CD14-positive monocyte (primary cell): ENCODE data around the gene ESRP2. TPM values are rescaled to one million over a fixed set of nuclear protein-coding genes. Genes with fewer than 3 reads are reported as not detected.

Source experiments
- DNase-seq, 3 donors: peaks; one replicate each; pipeline ENCODE4 v3.0.0-alpha.2; 2011 to 2022
- H2AFZ ChIP-seq: 2 replicates; pipeline ENCODE4 v1.6.0; 2012; ENCODE audit warnings: mild to moderate bottlenecking, low read depth, low read length, inconsistent platforms; ENCODE audit not compliant: insufficient read depth, poor library complexity, severe bottlenecking
- H3K27ac ChIP-seq, 2 donors: 1 replicate in 1 of 2; 2 replicates in 1 of 2; pipeline ENCODE4 v1.5.1; 2012 to 2013; ENCODE audit warnings: low read length in 2 of 2, control low read depth in 1 of 2, inconsistent platforms in 1 of 2, low read depth in 1 of 2, mild to moderate bottlenecking in 1 of 2
- H3K27me3 ChIP-seq, 2 donors: one replicate each; pipeline versions ENCODE4 v1.6.0 to v1.6.1; 2011 to 2013; ENCODE audit warnings: low read length in 2 of 2; ENCODE audit not compliant: control insufficient read depth in 2 of 2, insufficient read depth in 2 of 2
- H3K36me3 ChIP-seq, 2 donors: replicated peaks in 1 of 2; 1 replicate in 1 of 2; 2 replicates in 1 of 2; pipeline versions ENCODE4 v1.5.1 to v1.6.1; 2012 to 2013; ENCODE audit warnings: low read length in 2 of 2, control low read depth in 1 of 2, inconsistent platforms in 1 of 2, mild to moderate bottlenecking in 1 of 2; ENCODE audit not compliant: insufficient read depth in 2 of 2, control insufficient read depth in 1 of 2
- H3K4me1 ChIP-seq, 2 donors: 1 replicate in 1 of 2; 2 replicates in 1 of 2; pipeline versions ENCODE4 v1.5.1 to v1.6.1; 2012 to 2013; ENCODE audit warnings: low read length in 2 of 2, control low read depth in 1 of 2, inconsistent platforms in 1 of 2, mild to moderate bottlenecking in 1 of 2, moderate library complexity in 1 of 2; ENCODE audit not compliant: insufficient read depth in 2 of 2, control insufficient read depth in 1 of 2
- H3K4me2 ChIP-seq: replicated peaks from 2 replicates; pipeline ENCODE3; 2012; ENCODE audit warnings: low read length, moderate library complexity, mild to moderate bottlenecking; ENCODE audit not compliant: poor library complexity, severe bottlenecking; ENCODE audit errors: extremely low read depth
- H3K4me3 ChIP-seq, 3 experiments: fragments of 200-600 bp in 1 of 3; sonication (generic) in 1 of 3; replicated peaks in 1 of 3; 1 replicate in 2 of 3; 2 replicates in 1 of 3; pipeline ENCODE4 v1.5.1; 2011 to 2013; ENCODE audit warnings: low read length in 3 of 3, mild to moderate bottlenecking in 3 of 3, control low read depth in 2 of 3, low read depth in 2 of 3, inconsistent platforms in 1 of 3, moderate library complexity in 1 of 3
- H3K79me2 ChIP-seq: 2 replicates; pipeline ENCODE4 v1.6.0; 2012; ENCODE audit warnings: mild to moderate bottlenecking, control low read depth, inconsistent platforms, low read length, moderate library complexity; ENCODE audit not compliant: insufficient read depth
- H3K9ac ChIP-seq: 2 replicates; pipeline ENCODE4 v1.6.0; 2017; ENCODE audit warnings: low read length, mild to moderate bottlenecking; ENCODE audit not compliant: insufficient read depth, poor library complexity, severe bottlenecking
- H3K9me3 ChIP-seq, 2 donors: replicated peaks in 1 of 2; 1 replicate in 1 of 2; 2 replicates in 1 of 2; pipeline versions ENCODE4 v1.5.1 to v1.6.1; 2012 to 2013; ENCODE audit warnings: low read length in 2 of 2, control low read depth in 1 of 2; ENCODE audit not compliant: control insufficient read depth in 1 of 2, insufficient read depth in 1 of 2
- H4K20me1 ChIP-seq: 2 replicates; pipeline ENCODE4 v1.6.0; 2012; ENCODE audit warnings: mild to moderate bottlenecking, low read length, control low read depth, moderate library complexity; ENCODE audit not compliant: insufficient read depth
- H3K27ac Mint-ChIP-seq, 7 donors: one replicate each; pipeline ENCODE4 v1.8.0; 2020; ENCODE audit warnings: mild to moderate bottlenecking in 7 of 7, mixed read lengths in 7 of 7, moderate library complexity in 6 of 7, inconsistent platforms in 2 of 7
- H3K27me3 Mint-ChIP-seq, 3 donors: one replicate each; pipeline ENCODE4 v1.8.0; 2021 to 2022; ENCODE audit warnings: low read depth in 3 of 3, mild to moderate bottlenecking in 3 of 3, mixed read lengths in 3 of 3, moderate library complexity in 3 of 3, inconsistent platforms in 1 of 3
- H3K36me3 Mint-ChIP-seq, 2 donors: one replicate each; pipeline ENCODE4 v1.8.0; 2020; ENCODE audit warnings: mixed read lengths in 2 of 2, inconsistent platforms in 1 of 2, mild to moderate bottlenecking in 1 of 2
- H3K4me1 Mint-ChIP-seq: one replicate; pipeline ENCODE4 v1.8.0; 2020; ENCODE audit warnings: mild to moderate bottlenecking, mixed read lengths
- H3K4me3 Mint-ChIP-seq, 2 donors: one replicate each; pipeline ENCODE4 v1.8.0; 2020; ENCODE audit warnings: mild to moderate bottlenecking in 2 of 2, mixed read lengths in 2 of 2, moderate library complexity in 1 of 2
- H3K9me3 Mint-ChIP-seq, 7 donors: one replicate each; pipeline ENCODE4 v1.8.0; 2020 to 2022; ENCODE audit warnings: mixed read lengths in 7 of 7, mild to moderate bottlenecking in 6 of 7, moderate library complexity in 6 of 7, inconsistent platforms in 2 of 7
- CTCF ChIP-seq: fragments of 200-600 bp; IDR thresholded peaks from one replicate; pipeline ENCODE4 v1.8.0; 2022; ENCODE audit warnings: antibody characterized with exemption, mild to moderate bottlenecking
- WGBS: methylation state at CpG from one replicate; pipeline ENCODE4 v1.1.5; 2013; ENCODE audit warnings: missing lambda C conversion rate; ENCODE audit not compliant: insufficient coverage; 5-methylcytosine and 5-hydroxymethylcytosine counted together
- intact Hi-C, 2 donors: fragments of 100-400 bp; cut with micrococcal nuclease; formaldehyde crosslinking; loops; one replicate each; pipeline versions ENCODE4 v1.15.0 to v1.15.1; 2023
- polyA plus RNA-seq, 3 donors: library from polyadenylated mRNA; depleted of rRNA in 1 of 3; unstranded in 2 of 3; stranded (reverse) in 1 of 3; fragments of 300-500 nt in 2 of 3; fragments of >200 nt in 1 of 3; fragmentation: Illumina TruSeq in 2 of 3; gene quantifications; 1 replicate in 2 of 3; 2 replicates in 1 of 3; pipeline ENCODE4 v1.2.3, GENCODE V29; 2012 to 2021

Gene ESRP2
- polyA plus RNA-seq, 3 donors, result not detected

GRCh38 chr16:68231384-68232136, 4.4 kb downstream of the ESRP2 start:
- peaks cover 15% of the 10 kb centered on the region for H3K4me1 Mint-ChIP-seq
- H3K9me3 Mint-ChIP-seq, result peaks cover 0 to 11% (median 4%) of the 10 kb centered on the region in 7 donors
- H3K4me3 Mint-ChIP-seq, result no peak overlapping the region
- no peak overlapping the region for H3K27ac Mint-ChIP-seq
- Histone ChIP-seq H4K20me1 (peaks cover 30% of the 10 kb centered on the region), H3K4me3 (no peak overlapping the region), H3K4me1 (peaks cover 5 to 22% of the 10 kb centered on the region in 2 donors), H3K79me2 (no peaks in the 10 kb centered on the region), H3K9me3 (no peaks in the 10 kb centered on the region), H3K36me3 (peaks cover 34 to 46% of the 10 kb centered on the region in 2 donors), H3K9ac (no peak overlapping the region), H3K27ac (no peak overlapping the region), H2AFZ (no peak overlapping the region), H3K4me2 (no peak overlapping the region), H3K27me3 (peaks cover 8 to 26% of the 10 kb centered on the region in 2 donors)
- TF ChIP-seq CTCF, result no peak
- intact Hi-C loops, result loop anchor here in 1 of 2 donors (10.0 kb wide), 1 partner anchor 347 kb away; the partner anchor contains the start of gene NRN1L
- no peak for DNase-seq
- 96% methylated on average over 21 of the region's 26 CpGs for WGBS
- peaks cover 20 to 26% (median 20%) of the 10 kb centered on the region in 3 donors for H3K27me3 Mint-ChIP-seq
- peaks cover 23 to 44% of the 10 kb centered on the region in 2 donors for H3K36me3 Mint-ChIP-seq

GRCh38 chr16:68230956-68231355, 5.0 kb downstream of the ESRP2 start:
- peaks cover 11% of the 10 kb centered on the region for H3K4me1 Mint-ChIP-seq
- Histone ChIP-seq H4K20me1 (peaks cover 30% of the 10 kb centered on the region), H3K27ac (no peak overlapping the region), H3K4me1 (peaks cover 0 to 16% of the 10 kb centered on the region in 2 donors), H3K9ac (no peak overlapping the region), H3K9me3 (no peaks in the 10 kb centered on the region), H3K79me2 (no peaks in the 10 kb centered on the region), H3K27me3 (peaks cover 3 to 20% of the 10 kb centered on the region in 2 donors), H3K4me3 (no peak overlapping the region), H3K36me3 (peaks cover 39 to 52% of the 10 kb centered on the region in 2 donors), H2AFZ (no peak overlapping the region), H3K4me2 (no peak overlapping the region)
- peaks cover 0 to 9% (median 0%) of the 10 kb centered on the region in 7 donors for H3K9me3 Mint-ChIP-seq
- TF ChIP-seq CTCF, result no peak
- no peak for DNase-seq
- peaks cover 25 to 48% of the 10 kb centered on the region in 2 donors for H3K36me3 Mint-ChIP-seq
- H3K27ac Mint-ChIP-seq, result peak overlapping the region in 1 of 7 donors; percentile 42
- WGBS, result 97% methylated on average over 5 of the region's 12 CpGs
- H3K27me3 Mint-ChIP-seq, result peaks cover 16 to 20% (median 16%) of the 10 kb centered on the region in 3 donors
- no peak overlapping the region for H3K4me3 Mint-ChIP-seq
- intact Hi-C loops, result loop anchor here in 1 of 2 donors (10.0 kb wide), 1 partner anchor 346 kb away; the partner anchor contains the start of gene NRN1L
